ENCODE data around the gene CTSF.

Gene CTSF

DNA sequence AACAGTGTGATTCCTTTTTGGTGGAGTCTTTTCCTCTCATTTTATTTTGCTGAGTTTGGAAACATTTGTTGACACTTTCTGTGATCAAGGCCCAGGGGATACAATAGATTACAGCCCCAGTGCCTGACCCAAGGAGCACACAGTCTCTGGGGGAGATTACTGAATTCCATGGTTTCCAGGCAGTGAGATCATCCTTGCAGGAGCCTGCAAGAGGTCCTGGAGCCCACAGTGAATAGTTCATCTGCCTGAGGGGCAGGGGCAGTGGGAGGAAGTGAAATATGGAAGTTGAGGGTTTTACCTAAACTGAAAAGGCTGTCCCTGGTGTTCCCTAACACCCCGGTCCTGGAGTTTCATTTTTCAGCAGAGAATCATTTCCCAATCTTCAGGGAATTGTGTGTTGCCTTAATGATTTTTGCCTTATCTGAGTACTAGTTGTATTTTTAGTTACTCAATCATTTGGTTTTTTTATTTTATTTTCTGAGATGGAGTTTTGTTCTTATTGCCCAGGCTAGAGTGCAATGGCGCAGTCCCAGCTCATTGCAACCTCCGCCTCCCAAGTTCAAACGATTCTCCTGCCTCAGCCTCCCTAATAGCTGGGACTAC lies 32.3 kb upstream of the CTSF start:
- peak in 1 of 2 experiments; percentile 34 for DNase-seq (ENCODE audit: low read depth in 1 of 2, low spot score in 1 of 2)
- no peak overlapping the region for H3K4me3 ChIP-seq (replicated peaks; ENCODE audit: insufficient read depth, low read length)
- no peaks in the 10 kb centered on the region for H3K27me3 ChIP-seq (ENCODE audit: insufficient read depth, poor library complexity, severe bottlenecking)
- TF ChIP-seq SPI1 (IDR thresholded peaks at IDR 0.05; ENCODE audit: borderline replicate concordance, low read depth), result peak; percentile 86
- TF ChIP-seq, protein P1, sequence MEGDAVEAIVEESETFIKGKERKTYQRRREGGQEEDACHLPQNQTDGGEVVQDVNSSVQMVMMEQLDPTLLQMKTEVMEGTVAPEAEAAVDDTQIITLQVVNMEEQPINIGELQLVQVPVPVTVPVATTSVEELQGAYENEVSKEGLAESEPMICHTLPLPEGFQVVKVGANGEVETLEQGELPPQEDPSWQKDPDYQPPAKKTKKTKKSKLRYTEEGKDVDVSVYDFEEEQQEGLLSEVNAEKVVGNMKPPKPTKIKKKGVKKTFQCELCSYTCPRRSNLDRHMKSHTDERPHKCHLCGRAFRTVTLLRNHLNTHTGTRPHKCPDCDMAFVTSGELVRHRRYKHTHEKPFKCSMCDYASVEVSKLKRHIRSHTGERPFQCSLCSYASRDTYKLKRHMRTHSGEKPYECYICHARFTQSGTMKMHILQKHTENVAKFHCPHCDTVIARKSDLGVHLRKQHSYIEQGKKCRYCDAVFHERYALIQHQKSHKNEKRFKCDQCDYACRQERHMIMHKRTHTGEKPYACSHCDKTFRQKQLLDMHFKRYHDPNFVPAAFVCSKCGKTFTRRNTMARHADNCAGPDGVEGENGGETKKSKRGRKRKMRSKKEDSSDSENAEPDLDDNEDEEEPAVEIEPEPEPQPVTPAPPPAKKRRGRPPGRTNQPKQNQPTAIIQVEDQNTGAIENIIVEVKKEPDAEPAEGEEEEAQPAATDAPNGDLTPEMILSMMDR (IDR thresholded peaks at IDR 0.05; ENCODE audit: insufficient read depth, low read length), result no peak
- H3K27ac ChIP-seq (replicated peaks), result no peak overlapping the region

- no peak for TF ChIP-seq POLR2AphosphoS5 (IDR thresholded peaks at IDR 0.05; ENCODE audit: low read depth)
- no peak for TF ChIP-seq GABPA (IDR thresholded peaks at IDR 0.05; ENCODE audit: low read depth)
- no peak overlapping the region for H3K4me3 ChIP-seq (replicated peaks; ENCODE audit: insufficient read depth, low read length)
- no peak overlapping the region for H3K27ac ChIP-seq (replicated peaks)
- H3K27me3 ChIP-seq (ENCODE audit: insufficient read depth, poor library complexity, severe bottlenecking), result no peaks in the 10 kb centered on the region
- DNase-seq (ENCODE audit: low read depth in 1 of 2, low spot score in 1 of 2), result no peak
Observed at GRCh38 chr11:66600219-66600618, 31.8 kb upstream of the CTSF start.

DNA sequence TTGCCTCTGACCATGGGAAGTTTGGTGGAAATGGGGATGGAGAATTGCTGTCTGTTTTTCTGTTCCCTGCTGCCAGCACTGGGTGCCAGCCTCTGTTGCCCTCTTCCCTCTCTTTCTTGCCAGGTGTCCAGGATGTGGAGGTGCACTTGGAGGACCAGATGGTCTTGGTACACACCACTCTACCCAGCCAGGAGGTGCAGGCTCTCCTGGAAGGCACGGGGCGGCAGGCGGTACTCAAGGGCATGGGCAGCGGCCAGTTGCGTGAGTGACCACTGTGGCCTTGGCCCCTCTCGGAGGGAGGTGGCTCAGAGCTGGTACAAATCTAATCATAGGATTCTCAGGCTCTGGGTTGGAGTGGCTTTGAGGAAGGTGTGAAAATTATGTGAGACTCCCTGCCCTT lies 30.6 kb upstream of the CTSF start:
- Histone ChIP-seq H3K27ac (replicated peaks) (no peak overlapping the region), H3K4me3 (replicated peaks; ENCODE audit: insufficient read depth, low read length) (no peak overlapping the region), H3K27me3 (ENCODE audit: insufficient read depth, poor library complexity, severe bottlenecking) (no peaks in the 10 kb centered on the region)
- TF ChIP-seq, protein P1 (IDR thresholded peaks at IDR 0.05; ENCODE audit: insufficient read depth, low read length), result no peak
- TF ChIP-seq POLR2AphosphoS5 (IDR thresholded peaks at IDR 0.05; ENCODE audit: low read depth), result no peak
- TF ChIP-seq SPI1 (IDR thresholded peaks at IDR 0.05; ENCODE audit: borderline replicate concordance, low read depth), result no peak
- no peak for TF ChIP-seq REST (IDR thresholded peaks at IDR 0.05; ENCODE audit: insufficient replicate concordance, low read depth)
- no peak for TF ChIP-seq GABPA (IDR thresholded peaks at IDR 0.05; ENCODE audit: low read depth)
- no peak for DNase-seq (ENCODE audit: low read depth in 1 of 2, low spot score in 1 of 2)

GRCh38 chr11:66595245-66595904 lies 27.0 kb upstream of the CTSF start:
- Histone ChIP-seq H3K27ac (replicated peaks) (peak overlapping the region; percentile 75), H3K27me3 (ENCODE audit: insufficient read depth, poor library complexity, severe bottlenecking) (no peaks in the 10 kb centered on the region), H3K4me3 (replicated peaks; ENCODE audit: insufficient read depth, low read length) (no peak overlapping the region)
- TF ChIP-seq SPI1 (IDR thresholded peaks at IDR 0.05; ENCODE audit: borderline replicate concordance, low read depth) (peak; percentile 44; the same call in 1 of the 2 replicates), GABPA (IDR thresholded peaks at IDR 0.05; ENCODE audit: low read depth) (no peak; the same call in 1 of the 2 replicates), REST (IDR thresholded peaks at IDR 0.05; ENCODE audit: insufficient replicate concordance, low read depth) (no peak), POLR2AphosphoS5 (IDR thresholded peaks at IDR 0.05; ENCODE audit: low read depth) (0 out of 2 replicates have a peak, but pooled peaks have one; percentile 32)
- TF ChIP-seq, protein P1 (IDR thresholded peaks at IDR 0.05; ENCODE audit: insufficient read depth, low read length), result no peak
- peak in 1 of 2 experiments; percentile 91 for DNase-seq (ENCODE audit: low read depth in 1 of 2, low spot score in 1 of 2)

Data from HL-60 (cell line).